GM21367 (cell line): Measurements from ENCODE around the gene DOCK3.
"Not testable (repeated sequence)": the region's sequence is repeated elsewhere in the genome, so short reads cannot be mapped to it uniquely, and the experiment has no call there.

Source experiments
- ATAC-seq: cut with Tn5 transposase; IDR thresholded peaks from one replicate; pipeline ENCODE4 v1.9.1; 2021; ENCODE audit not compliant: unreplicated experiment

The DOCK3 gene

GRCh38 chr3:51186446-51186845 lies 511.7 kb downstream of the DOCK3 start:
- not testable (repeated sequence) for ATAC-seq

GRCh38 chr3:51190199-51190598 lies 515.5 kb downstream of the DOCK3 start:
- no peak for ATAC-seq

DNA sequence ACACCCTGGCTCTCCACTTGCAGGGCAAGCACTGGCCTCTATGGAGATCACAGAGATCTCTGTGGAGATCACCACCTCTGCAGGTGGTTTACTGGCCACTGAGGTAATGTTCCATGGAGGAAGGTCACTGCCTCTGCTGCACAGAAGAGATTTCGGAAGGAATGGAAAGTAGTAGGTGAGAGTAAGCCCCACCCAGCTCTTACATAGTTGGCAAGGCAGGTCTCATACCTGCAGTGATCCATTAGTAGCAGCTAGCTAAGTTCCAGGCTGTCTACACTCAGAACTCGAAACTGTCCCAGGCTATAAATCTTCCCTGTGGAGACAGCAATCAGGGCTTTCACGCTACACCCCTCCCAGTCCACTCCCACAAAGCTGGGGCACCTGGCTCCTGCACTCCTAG lies 516.1 kb downstream of the DOCK3 start:
- no peak for ATAC-seq

GRCh38 chr3:51191768-51192167 lies 517.0 kb downstream of the DOCK3 start:
- ATAC-seq: no peak

DNA sequence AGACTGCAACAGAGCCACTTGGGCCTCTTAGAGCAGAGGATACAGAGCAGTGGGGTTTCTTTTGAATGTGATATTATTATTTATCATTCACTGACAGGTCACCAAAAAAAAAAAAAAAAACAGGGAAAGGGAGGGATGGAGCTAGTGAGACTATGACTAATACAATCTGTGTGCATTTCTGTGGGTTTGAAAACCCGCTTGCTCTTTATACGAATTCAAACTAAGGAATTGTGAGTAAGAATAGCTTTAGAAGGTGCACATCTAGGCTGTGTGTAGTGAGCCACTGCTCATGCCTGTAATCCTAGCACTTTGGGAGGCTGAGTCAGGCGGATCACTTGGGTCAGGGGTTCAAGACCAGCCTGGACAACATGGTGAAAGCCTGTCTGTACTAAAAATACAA lies 523.8 kb downstream of the DOCK3 start:
- no peak for ATAC-seq

DNA sequence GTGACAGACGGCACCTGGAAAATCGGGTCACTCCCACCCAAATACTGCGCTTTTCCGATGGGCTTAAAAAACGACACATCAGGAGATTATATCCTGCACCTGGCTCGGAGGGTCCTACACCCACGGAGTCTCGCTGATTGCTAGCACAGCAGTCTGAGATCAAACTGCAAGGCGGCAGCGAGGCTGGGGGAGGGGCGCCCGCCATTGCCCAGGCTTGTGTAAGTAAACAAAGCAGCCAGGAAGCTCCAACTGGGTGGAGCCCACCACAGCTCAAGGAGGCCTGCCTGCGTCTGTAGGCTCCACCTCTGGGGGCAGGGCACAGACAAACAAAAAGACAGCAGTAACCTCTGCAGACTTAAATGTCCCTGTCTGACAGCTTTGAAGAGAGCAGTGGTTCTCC lies 524.6 kb downstream of the DOCK3 start:
- ATAC-seq: not testable (repeated sequence)

- ATAC-seq: no peak
These were observed 541.6 kb downstream of the DOCK3 start for GRCh38 chr3:51216291-51216690.

GRCh38 chr3:51221959-51222358 lies 547.2 kb downstream of the DOCK3 start:
- ATAC-seq: no peak

- no peak for ATAC-seq
These were observed 549.6 kb downstream of the DOCK3 start for GRCh38 chr3:51224283-51224682.

DNA sequence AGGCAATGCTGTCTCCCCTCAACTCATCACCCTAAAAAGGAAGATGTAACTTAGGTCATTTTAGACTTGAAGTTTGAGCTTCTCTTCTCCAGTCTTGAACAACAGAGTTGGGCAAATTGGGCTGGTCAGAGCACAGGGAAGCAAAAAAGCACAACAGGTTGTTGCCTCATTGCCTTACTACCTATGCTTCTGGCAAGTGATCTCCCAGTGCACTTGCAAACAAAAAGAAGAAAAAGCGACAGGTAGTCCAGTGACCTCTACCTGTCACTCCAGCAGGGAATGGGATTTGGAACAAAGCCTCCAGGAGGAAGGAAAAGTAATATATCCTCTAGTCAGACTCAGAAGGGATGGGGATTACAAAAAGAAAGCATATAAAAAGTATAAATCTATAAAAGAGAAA lies 550.1 kb downstream of the DOCK3 start:
- no peak for ATAC-seq

GRCh38 chr3:51242939-51243338 lies 568.2 kb downstream of the DOCK3 start:
- no peak for ATAC-seq

GRCh38 chr3:51243924-51244323 lies 569.2 kb downstream of the DOCK3 start:
- no peak for ATAC-seq

DNA sequence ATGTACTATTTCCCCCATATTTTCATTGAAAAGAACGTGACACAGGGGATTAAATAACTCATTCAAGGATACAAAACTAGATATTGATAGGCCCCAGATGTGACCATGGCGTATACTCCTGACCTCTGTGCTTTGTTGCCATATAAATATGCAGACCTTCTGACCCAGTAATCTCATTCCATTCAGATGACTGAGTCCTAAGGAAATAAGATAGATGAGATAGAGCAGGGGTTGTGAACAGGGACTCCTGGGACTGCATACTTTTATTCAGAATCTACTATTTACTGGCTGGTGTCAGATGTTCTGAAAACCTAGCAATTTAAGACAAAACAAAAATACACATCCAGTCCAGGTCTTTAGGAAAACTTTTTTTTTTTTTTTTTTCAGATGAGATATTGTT lies 571.1 kb downstream of the DOCK3 start:
- no peak for ATAC-seq

- no peak for ATAC-seq
These were observed 583.1 kb downstream of the DOCK3 start for GRCh38 chr3:51257870-51258269.

DNA sequence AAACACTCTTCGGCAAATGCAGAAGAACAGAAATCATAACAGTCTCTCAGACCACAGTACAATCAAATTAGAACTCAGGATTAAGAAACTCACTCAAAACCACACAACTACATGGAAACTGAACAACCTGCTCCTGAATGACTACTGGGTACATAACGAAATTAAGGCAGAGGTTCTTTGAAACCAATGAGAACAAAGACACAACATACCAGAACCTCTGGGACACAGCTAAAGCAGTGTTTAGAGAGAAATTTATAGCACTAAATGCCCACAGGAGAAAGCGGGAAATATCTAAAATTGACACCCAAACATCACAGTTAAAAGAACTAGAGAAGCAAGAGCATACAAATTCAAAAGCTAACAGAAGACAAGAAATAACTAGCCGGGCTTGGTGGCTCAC lies 589.4 kb downstream of the DOCK3 start:
- not testable (repeated sequence) for ATAC-seq

- no peak for ATAC-seq
These were observed 593.4 kb downstream of the DOCK3 start for GRCh38 chr3:51268132-51268531.

DNA sequence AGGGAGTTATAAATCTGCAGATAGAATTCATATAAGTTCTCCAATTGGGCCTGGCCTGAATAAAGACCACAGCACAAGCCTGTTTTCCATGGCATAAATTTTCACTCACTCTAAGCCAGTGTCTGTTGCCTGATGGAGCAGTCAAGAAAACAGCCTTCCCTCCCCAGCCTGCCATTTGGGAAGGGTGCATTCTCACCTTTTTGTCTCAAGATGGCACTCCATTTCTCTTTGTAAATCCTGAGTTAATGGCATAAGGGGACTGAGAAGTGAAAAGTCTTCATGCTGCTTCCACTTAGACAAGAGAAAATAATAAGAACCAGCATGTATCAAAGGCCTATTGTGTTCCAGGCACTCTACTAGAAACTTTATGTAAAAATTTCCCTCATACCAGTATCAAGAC lies 594.7 kb downstream of the DOCK3 start:
- no peak for ATAC-seq

- ATAC-seq: no peak
These were observed 595.8 kb downstream of the DOCK3 start for GRCh38 chr3:51270559-51270958.

DNA sequence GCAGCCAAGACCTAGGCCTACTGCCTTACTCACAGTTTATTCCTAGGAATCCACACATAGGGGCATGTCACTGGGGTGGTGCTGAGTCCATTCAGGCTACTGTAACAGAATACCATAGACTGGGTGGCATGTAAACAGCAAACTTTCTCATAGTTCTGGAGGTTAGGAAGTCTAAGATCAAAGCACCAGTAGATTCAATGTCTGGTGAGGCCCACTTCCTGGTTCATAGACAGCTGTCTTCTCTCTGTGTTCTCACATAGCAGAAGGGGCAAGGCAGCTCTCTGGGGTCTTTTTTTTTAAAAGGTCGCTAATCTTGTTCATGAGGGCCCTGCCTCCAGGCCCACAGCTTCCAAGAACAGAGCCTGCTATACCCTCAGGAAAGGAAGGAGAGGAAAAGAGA lies 596.4 kb downstream of the DOCK3 start:
- no peak for ATAC-seq

- no peak for ATAC-seq
These were observed 599.3 kb downstream of the DOCK3 start for GRCh38 chr3:51274052-51274451.

- no peak for ATAC-seq
These were observed 600.5 kb downstream of the DOCK3 start for GRCh38 chr3:51275111-51275805.

- ATAC-seq: no peak
These were observed 601.3 kb downstream of the DOCK3 start for GRCh38 chr3:51276046-51276445.

DNA sequence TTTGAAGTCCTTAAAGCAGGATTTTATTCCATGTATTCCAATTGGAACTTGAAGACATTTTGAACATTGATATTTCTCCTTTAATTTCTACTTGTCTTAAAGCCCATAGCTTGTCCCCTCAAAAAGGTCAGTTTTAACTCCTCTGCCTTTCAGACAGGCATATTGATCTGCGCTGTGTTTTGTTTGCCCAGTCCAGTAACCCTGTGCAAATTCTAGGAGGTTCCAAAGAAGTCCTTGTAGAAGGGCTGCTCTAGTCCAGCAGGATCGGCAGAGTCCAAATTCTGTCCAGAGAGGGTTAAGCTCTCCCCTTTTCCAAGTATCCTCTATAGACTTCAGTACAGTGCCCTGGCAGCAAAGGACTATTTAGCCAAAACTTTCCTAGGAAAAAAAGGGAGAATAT lies 604.7 kb downstream of the DOCK3 start:
- no peak for ATAC-seq
